WTC11 (cell line): ENCODE results near the gene DKK3.

Source experiments
- CTCF ChIP-seq: fragments of 200-600 bp; IDR thresholded peaks from 2 replicates; pipeline ENCODE4 v1.8.0; 2022; ENCODE audit warnings: antibody characterized with exemption
- FOXP1 ChIP-seq: sonication (generic); formaldehyde crosslinking; IDR thresholded peaks from 2 replicates; pipeline ENCODE4 v1.8.0; 2022; ENCODE audit warnings: missing genetic modification reagents, mild to moderate bottlenecking, moderate library complexity, borderline replicate concordance
- NR2C2 ChIP-seq: sonication (generic); formaldehyde crosslinking; IDR thresholded peaks from 2 replicates; pipeline ENCODE4 v1.8.0; 2022; ENCODE audit warnings: mild to moderate bottlenecking, missing genetic modification reagents
- ZNF232 ChIP-seq: sonication (generic); formaldehyde crosslinking; IDR thresholded peaks from 2 replicates; pipeline ENCODE4 v1.8.0; 2022; ENCODE audit warnings: mild to moderate bottlenecking, missing genetic modification reagents
- ZNF423 ChIP-seq: fragments of 250-450 bp; sonication (Bioruptor Pico); IDR thresholded peaks from 2 replicates; pipeline ENCODE4 v2.1.2; 2022; ENCODE audit warnings: mild to moderate bottlenecking, moderate library complexity

- TF ChIP-seq FOXP1 (CRISPR knock-in tag): no peak
- TF ChIP-seq NR2C2: no peak
- no peak for TF ChIP-seq ZNF232 (CRISPR knock-in tag)
- TF ChIP-seq CTCF: no peak
- no peak for TF ChIP-seq ZNF423 (CRISPR knock-in tag)
These were observed 42.6 kb downstream of the DKK3 start for GRCh38 chr11:11965656-11966353.
